SU-DHL-6 (cell line): ENCODE measurements around the gene EPSTI1.

Source experiments
- H2AFZ ChIP-seq: fragments of 200-600 bp; sonication (generic); 2 replicates; pipeline ENCODE4 v1.6.1; 2014; ENCODE audit warnings: low read depth, mild to moderate bottlenecking, moderate library complexity, mixed read lengths, antibody characterized with exemption, low read length; ENCODE audit not compliant: severe bottlenecking
- H3F3A ChIP-seq: fragments of 200-600 bp; shearing (Covaris generic); 2 replicates; pipeline ENCODE4 v1.6.0; 2016; ENCODE audit warnings: antibody characterized with exemption, mild to moderate bottlenecking; ENCODE audit not compliant: insufficient read depth
- H3K27ac ChIP-seq: fragments of 200-600 bp; sonication (generic); 2 replicates; pipeline ENCODE4 v1.5.1; 2016; ENCODE audit warnings: low read depth, mild to moderate bottlenecking, low read length, moderate library complexity, mixed read lengths
- H3K27me3 ChIP-seq: fragments of 200-600 bp; sonication (generic), shearing (Covaris generic); 2 replicates; pipeline ENCODE4 v1.6.0; 2014; ENCODE audit warnings: mild to moderate bottlenecking, low read length
- H3K36me3 ChIP-seq: fragments of 200-600 bp; sonication (generic); 2 replicates; pipeline ENCODE4 v1.6.1; 2014; ENCODE audit warnings: mild to moderate bottlenecking, low read length, mixed read lengths
- H3K4me2 ChIP-seq: fragments of 300-600, 200-600 bp; shearing (Covaris generic), sonication (generic); 2 replicates; pipeline ENCODE4 v1.6.0; 2014; ENCODE audit warnings: low read length, low read depth, mild to moderate bottlenecking; ENCODE audit not compliant: poor library complexity, severe bottlenecking
- H3K4me3 ChIP-seq: fragments of 200-600 bp; sonication (generic); 2 replicates; pipeline ENCODE4 v1.5.1; 2014; ENCODE audit warnings: antibody characterized with exemption, low read length, mild to moderate bottlenecking, mixed read lengths; ENCODE audit not compliant: insufficient read depth, poor library complexity, severe bottlenecking
- H3K79me2 ChIP-seq: fragments of 200-600 bp; sonication (generic); 2 replicates; pipeline ENCODE4 v1.6.1; 2014; ENCODE audit warnings: mild to moderate bottlenecking, low read length, moderate library complexity; ENCODE audit not compliant: insufficient read depth
- H3K9ac ChIP-seq: fragments of 200-600 bp; sonication (generic); 2 replicates; pipeline ENCODE4 v1.7.0; 2014; ENCODE audit warnings: mild to moderate bottlenecking, low read length
- H3K9me2 ChIP-seq: fragments of 200-600 bp; sonication (generic); replicated peaks from 2 replicates; pipeline ENCODE4 v1.6.1; 2014; ENCODE audit warnings: low read length; ENCODE audit not compliant: insufficient read depth
- H3K9me3 ChIP-seq: fragments of 200-600 bp; sonication (generic); 2 replicates; pipeline ENCODE4 v1.6.1; 2014; ENCODE audit warnings: low read length, mixed read lengths; ENCODE audit not compliant: insufficient read depth
- H4K20me1 ChIP-seq: fragments of 200-600 bp; sonication (generic); 2 replicates; pipeline ENCODE4 v1.6.1; 2014; ENCODE audit warnings: low read depth, mild to moderate bottlenecking, antibody characterized with exemption, low read length, moderate library complexity, mixed read lengths
- EZH2phosphoT487 ChIP-seq: fragments of 200-600 bp; sonication (generic), shearing (Covaris generic); conservative IDR thresholded peaks from 2 replicates; pipeline ENCODE4 v1.6.1; 2018; ENCODE audit warnings: mild to moderate bottlenecking, antibody characterized with exemption, low read length, moderate library complexity, mixed read lengths
- TF ChIP-seq, protein P1 (sequence below): fragments of 200-600 bp; sonication (generic); IDR thresholded peaks from one replicate; pipeline ENCODE4 v1.5.1; 2017; ENCODE audit warnings: antibody characterized with exemption, mild to moderate bottlenecking, low read length, moderate library complexity; ENCODE audit not compliant: insufficient read depth, poor library complexity, severe bottlenecking

The EPSTI1 gene

GRCh38 chr13:43008596-43008995 is 16.6 kb upstream of the EPSTI1 start:
- H3K27ac ChIP-seq, result no peak overlapping the region
- no peaks in the 10 kb centered on the region for H3K27me3 ChIP-seq
- no peaks in the 10 kb centered on the region for H3K36me3 ChIP-seq
- H2AFZ ChIP-seq, result no peak overlapping the region
- H3K4me2 ChIP-seq, result no peak overlapping the region
- TF ChIP-seq, protein P1, sequence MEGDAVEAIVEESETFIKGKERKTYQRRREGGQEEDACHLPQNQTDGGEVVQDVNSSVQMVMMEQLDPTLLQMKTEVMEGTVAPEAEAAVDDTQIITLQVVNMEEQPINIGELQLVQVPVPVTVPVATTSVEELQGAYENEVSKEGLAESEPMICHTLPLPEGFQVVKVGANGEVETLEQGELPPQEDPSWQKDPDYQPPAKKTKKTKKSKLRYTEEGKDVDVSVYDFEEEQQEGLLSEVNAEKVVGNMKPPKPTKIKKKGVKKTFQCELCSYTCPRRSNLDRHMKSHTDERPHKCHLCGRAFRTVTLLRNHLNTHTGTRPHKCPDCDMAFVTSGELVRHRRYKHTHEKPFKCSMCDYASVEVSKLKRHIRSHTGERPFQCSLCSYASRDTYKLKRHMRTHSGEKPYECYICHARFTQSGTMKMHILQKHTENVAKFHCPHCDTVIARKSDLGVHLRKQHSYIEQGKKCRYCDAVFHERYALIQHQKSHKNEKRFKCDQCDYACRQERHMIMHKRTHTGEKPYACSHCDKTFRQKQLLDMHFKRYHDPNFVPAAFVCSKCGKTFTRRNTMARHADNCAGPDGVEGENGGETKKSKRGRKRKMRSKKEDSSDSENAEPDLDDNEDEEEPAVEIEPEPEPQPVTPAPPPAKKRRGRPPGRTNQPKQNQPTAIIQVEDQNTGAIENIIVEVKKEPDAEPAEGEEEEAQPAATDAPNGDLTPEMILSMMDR, result no peak
- no peak for TF ChIP-seq EZH2phosphoT487
- H3K9me2 ChIP-seq, result no peaks in the 10 kb centered on the region
- H3F3A ChIP-seq, result no peaks in the 10 kb centered on the region
- no peaks in the 10 kb centered on the region for H3K79me2 ChIP-seq
- no peaks in the 10 kb centered on the region for H4K20me1 ChIP-seq
- H3K9ac ChIP-seq, result no peak overlapping the region
- no peaks in the 10 kb centered on the region for H3K9me3 ChIP-seq
- H3K4me3 ChIP-seq, result no peak overlapping the region

DNA sequence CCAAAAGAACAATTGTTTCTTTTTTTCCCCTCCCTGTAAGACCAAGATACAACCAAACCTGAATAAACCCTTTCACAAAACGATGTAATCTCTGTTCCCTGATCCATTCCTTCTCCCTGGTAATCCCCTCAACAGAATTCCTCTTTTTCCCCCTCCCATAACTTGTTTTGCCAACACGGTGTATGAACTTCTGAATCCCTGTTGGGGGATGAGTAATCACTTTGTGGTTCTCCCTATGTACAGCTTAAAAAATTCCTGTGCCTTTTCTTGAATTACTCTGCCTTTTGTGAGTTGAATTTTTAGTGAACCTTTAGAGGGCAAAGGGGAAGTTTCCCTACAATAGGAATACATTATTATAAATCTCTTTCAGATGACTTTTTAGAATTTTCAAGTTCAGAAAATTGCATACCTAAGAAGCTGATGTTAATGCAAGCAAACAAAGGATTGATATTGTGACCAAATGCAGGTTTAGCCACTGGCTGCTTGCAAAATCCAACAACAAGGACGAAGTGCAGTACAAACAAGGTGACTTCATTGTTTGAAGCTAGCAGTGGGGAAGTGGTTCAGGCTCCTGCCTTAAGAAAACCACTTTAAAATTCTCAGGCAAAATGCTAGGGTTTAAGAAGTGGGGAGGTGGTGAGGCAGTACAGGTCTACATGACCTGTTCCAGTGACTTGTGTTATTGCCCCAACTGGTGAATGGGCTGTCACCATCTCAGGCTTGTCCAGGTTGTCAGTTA is 15.0 kb upstream of the EPSTI1 start:
- Histone ChIP-seq H3K9ac (no peak overlapping the region), H3K9me2 (no peaks in the 10 kb centered on the region), H3K4me2 (no peak overlapping the region), H3F3A (no peaks in the 10 kb centered on the region), H3K27me3 (no peaks in the 10 kb centered on the region), H3K79me2 (no peaks in the 10 kb centered on the region), H3K9me3 (no peaks in the 10 kb centered on the region), H3K4me3 (no peak overlapping the region), H4K20me1 (no peaks in the 10 kb centered on the region), H3K36me3 (no peaks in the 10 kb centered on the region), H3K27ac (no peak overlapping the region), H2AFZ (no peak overlapping the region)
- TF ChIP-seq EZH2phosphoT487, result no peak
- TF ChIP-seq, protein P1, result no peak

DNA sequence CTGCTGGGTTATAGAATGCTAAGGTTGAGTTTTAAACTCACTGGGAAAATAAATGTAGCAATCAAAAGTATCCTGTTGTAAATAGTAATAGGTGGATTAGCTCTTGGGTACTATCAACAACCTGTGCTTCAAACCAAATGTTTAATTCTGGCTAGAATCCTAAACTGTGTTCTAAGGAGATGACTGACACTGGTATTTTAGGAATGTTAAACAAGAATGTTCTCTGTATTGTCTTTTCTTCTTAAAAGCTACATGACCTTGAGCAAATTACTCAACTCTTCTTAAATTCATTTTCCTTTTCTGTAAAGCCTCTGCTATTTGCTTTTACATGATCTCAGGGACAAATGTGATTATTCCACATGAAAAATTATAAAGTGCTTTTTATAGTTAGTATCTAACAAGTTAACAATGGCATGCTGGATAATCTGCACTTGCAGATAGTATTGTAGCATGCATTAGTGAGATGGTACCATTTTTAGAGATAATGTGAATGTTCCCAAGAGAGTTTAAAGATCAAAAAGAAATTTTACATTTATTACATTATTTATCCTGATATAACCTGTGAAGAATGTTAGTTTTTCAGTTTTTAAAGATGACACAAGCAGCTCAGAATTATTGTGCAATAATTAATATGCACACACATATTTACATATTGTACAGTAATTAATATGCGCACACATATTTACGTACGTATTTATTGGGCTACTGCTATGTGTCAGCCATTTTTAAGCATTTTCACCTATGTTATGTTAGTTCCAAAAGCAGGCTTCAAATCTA is 13.6 kb upstream of the EPSTI1 start:
- no peaks in the 10 kb centered on the region for H3F3A ChIP-seq
- H2AFZ ChIP-seq, result no peak overlapping the region
- H3K9ac ChIP-seq, result no peak overlapping the region
- H3K4me3 ChIP-seq, result no peak overlapping the region
- H3K27ac ChIP-seq, result no peak overlapping the region
- H3K27me3 ChIP-seq, result no peaks in the 10 kb centered on the region
- no peak for TF ChIP-seq EZH2phosphoT487
- TF ChIP-seq, protein P1, result no peak
- H3K9me2 ChIP-seq, result no peaks in the 10 kb centered on the region
- H4K20me1 ChIP-seq, result no peaks in the 10 kb centered on the region
- no peaks in the 10 kb centered on the region for H3K36me3 ChIP-seq
- no peaks in the 10 kb centered on the region for H3K79me2 ChIP-seq
- H3K9me3 ChIP-seq, result no peaks in the 10 kb centered on the region
- no peak overlapping the region for H3K4me2 ChIP-seq
